Astrocyte (in vitro differentiated cells and primary cell): ENCODE results near the gene ZBTB39.

Source experiments
- CTCF ChIP-seq: IDR thresholded peaks from 2 replicates; pipeline ENCODE4 v1.5.1; 2011; ENCODE audit warnings: low read depth, mild to moderate bottlenecking, inconsistent platforms, low read length, moderate library complexity; ENCODE audit not compliant: insufficient read depth
- EZH2 ChIP-seq: IDR thresholded peaks from 2 replicates; pipeline ENCODE4 v1.6.1; 2012; ENCODE audit warnings: mild to moderate bottlenecking, low read length, inconsistent platforms; ENCODE audit not compliant: insufficient read depth

- TF ChIP-seq CTCF: no peak
- TF ChIP-seq EZH2: no peak
Observed at GRCh38 chr12:56957229-56958052, 48.9 kb downstream of the ZBTB39 start, which contains the start of gene RDH16.
